NB4 (cell line): Measurements from ENCODE around the gene MRPL2.

ENCODE experiments used
- DNase-seq: peaks from one replicate; pipeline ENCODE4 v3.0.0; 2010; ENCODE audit warnings: low read depth
- H3K4me3 ChIP-seq: one replicate; pipeline ENCODE4 v1.5.1; 2011; ENCODE audit warnings: mild to moderate bottlenecking, low read depth, low read length, moderate library complexity
- CTCF ChIP-seq: IDR thresholded peaks from one replicate; pipeline ENCODE4 v1.5.1; 2012; ENCODE audit warnings: low read depth, low read length
- MAX ChIP-seq: IDR thresholded peaks from 2 replicates; pipeline ENCODE4 v1.6.1; 2011; ENCODE audit warnings: low read depth, low read length
- MYC ChIP-seq: IDR thresholded peaks from 2 replicates; pipeline ENCODE4 v1.6.1; 2011; ENCODE audit warnings: low read depth, low read length
- POLR2A ChIP-seq: IDR thresholded peaks from 2 replicates; pipeline ENCODE4 v1.6.1; 2011; ENCODE audit warnings: mild to moderate bottlenecking; ENCODE audit not compliant: insufficient read length; ENCODE audit errors: extremely low read depth

MRPL2 gene

GRCh38 chr6:43059168-43060033 is at the start of gene MRPL2, which contains the start of gene KLC4:
MRPL2 (minus strand) TSS chr6:43059434; CDS start chr6:43059381, 53 bp downstream.
KLC4 (plus strand) TSS chr6:43059631; CDS start chr6:43061336, 1,705 bp downstream.
- peak within 1 kb of the TSS; percentile 99 for H3K4me3 ChIP-seq
- DNase-seq = peak; percentile 99
- TF ChIP-seq CTCF (no peak), MYC (peak; percentile 72), MAX (peak; percentile 70; the same call in 1 of the 2 replicates), POLR2A (peak; percentile 84)

GRCh38 chr6:43107344-43108062 is 48.3 kb upstream of the MRPL2 start:
- DNase-seq = no peak
- TF ChIP-seq CTCF (no peak), POLR2A (no peak), MYC (no peak), MAX (no peak)
- no peak overlapping the region for H3K4me3 ChIP-seq

- no peak for TF ChIP-seq MAX
- no peak for TF ChIP-seq CTCF
- no peak for TF ChIP-seq MYC
- no peak for TF ChIP-seq POLR2A
- no peak for DNase-seq
- H3K4me3 ChIP-seq = no peak overlapping the region
These were observed 46.4 kb upstream of the MRPL2 start for GRCh38 chr6:43105538-43106222.

GRCh38 chr6:43103253-43103876 is 44.1 kb upstream of the MRPL2 start:
- TF ChIP-seq MAX (no peak), CTCF (no peak), MYC (no peak), POLR2A (no peak)
- no peak for DNase-seq
- no peak overlapping the region for H3K4me3 ChIP-seq

- no peak for DNase-seq
- TF ChIP-seq CTCF (no peak), MAX (no peak), MYC (no peak), POLR2A (no peak)
- no peak overlapping the region for H3K4me3 ChIP-seq
These were observed 42.3 kb upstream of the MRPL2 start for GRCh38 chr6:43101497-43101896.
